K562 (cell line): ENCODE measurements around the gene EHD2.

Source experiments
- CHD1 ChIP-seq: fragments of 200-600 bp; sonication (generic); IDR thresholded peaks from one replicate; pipeline ENCODE4 v1.6.1; 2012; ENCODE audit warnings: mild to moderate bottlenecking, moderate library complexity, low read length, inconsistent platforms
- CTCF ChIP-seq, 3 experiments: IDR thresholded peaks in 2 of 3; conservative IDR thresholded peaks in 1 of 3; 2 replicates each; pipeline ENCODE4 v1.5.1; 2011 to 2012; ENCODE audit warnings: low read length in 3 of 3, mild to moderate bottlenecking in 3 of 3, control low read depth in 2 of 3, improper control_type of control experiment in 1 of 3, inconsistent platforms in 1 of 3, low read depth in 1 of 3, mixed read lengths in 1 of 3, moderate library complexity in 1 of 3; ENCODE audit not compliant: insufficient read depth in 2 of 3
- JUN ChIP-seq, 2 experiments: sonication (generic) in 1 of 2; formaldehyde crosslinking in 1 of 2; IDR thresholded peaks; 2 replicates each; pipeline versions ENCODE4 v1.6.1 to v1.8.0; 2012 to 2022; ENCODE audit warnings: borderline replicate concordance in 2 of 2, mild to moderate bottlenecking in 2 of 2, improper control_type of control experiment in 1 of 2, low read depth in 1 of 2, low read length in 1 of 2, missing genetic modification reagents in 1 of 2
- NCOA6 ChIP-seq: fragments of 450-650 bp; IDR thresholded peaks from 2 replicates; pipeline ENCODE4 v1.6.1; 2017; ENCODE audit warnings: mild to moderate bottlenecking
- POLR2AphosphoS5 ChIP-seq: IDR thresholded peaks from 2 replicates; pipeline ENCODE4 v1.6.1; 2011; ENCODE audit warnings: mild to moderate bottlenecking, low read depth, low read length, moderate library complexity; ENCODE audit not compliant: control insufficient read depth, insufficient read depth
- YY1 ChIP-seq, 3 experiments: IDR thresholded peaks; 2 replicates each; pipeline ENCODE4 v1.6.1; 2011; ENCODE audit warnings: low read length in 2 of 3, mild to moderate bottlenecking in 2 of 3, moderate library complexity in 2 of 3, borderline replicate concordance in 1 of 3, control low read depth in 1 of 3, low read depth in 1 of 3; ENCODE audit not compliant: insufficient read depth in 3 of 3, insufficient replicate concordance in 2 of 3, control insufficient read depth in 1 of 3, insufficient read length in 1 of 3; ENCODE audit errors: extremely low read depth in 1 of 3
- ZBTB2 ChIP-seq: fragments of 450-650 bp; IDR thresholded peaks from 2 replicates; pipeline ENCODE4 v1.6.1; 2016; ENCODE audit warnings: antibody characterized with exemption
- ZNF143 ChIP-seq: sonication (generic); formaldehyde crosslinking; IDR thresholded peaks from 2 replicates; pipeline ENCODE4 v1.9.0; 2022; ENCODE audit warnings: mild to moderate bottlenecking, missing genetic modification reagents
- TF ChIP-seq, protein P1 (sequence below): sonication (generic); formaldehyde crosslinking; IDR thresholded peaks from 2 replicates; pipeline ENCODE4 v1.9.0; 2022; ENCODE audit warnings: mild to moderate bottlenecking, missing genetic modification reagents
- TF ChIP-seq, protein P2 (sequence below): fragments of 450-650 bp; IDR thresholded peaks from 2 replicates; pipeline ENCODE4 v1.6.1; 2018; ENCODE audit not compliant: partially characterized antibody

DNA sequence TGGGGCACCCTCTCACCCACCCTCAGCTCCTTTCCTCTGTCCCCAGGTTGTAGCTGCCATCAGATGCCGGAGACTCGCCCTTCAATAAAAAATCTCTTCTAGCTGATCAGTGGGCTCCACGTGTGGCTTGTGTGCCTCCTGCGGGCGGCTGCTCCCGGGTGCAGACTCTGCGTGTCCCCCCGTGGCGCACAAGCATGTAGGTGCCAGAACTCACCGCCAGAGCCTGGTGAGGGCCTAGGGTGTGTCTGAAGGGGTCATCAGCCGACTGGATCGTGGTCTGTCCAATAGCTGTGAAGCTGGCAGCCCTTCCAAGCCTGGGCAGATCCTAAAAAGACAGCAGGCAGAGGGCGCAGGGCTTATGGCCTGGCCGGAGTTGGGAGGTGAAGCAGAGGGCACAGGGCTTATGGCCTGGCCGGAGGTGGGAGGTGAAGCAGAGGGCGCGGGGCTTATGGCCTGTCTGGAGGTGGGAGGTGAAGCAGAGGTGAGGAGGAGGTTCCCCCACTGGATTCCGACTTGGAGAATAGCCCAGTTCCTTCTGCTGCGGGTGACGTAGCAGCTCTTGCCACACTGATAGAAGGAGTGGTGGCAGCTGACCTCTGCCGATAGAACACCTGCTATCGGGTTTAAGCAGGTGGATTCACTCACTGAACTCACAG lies 43.9 kb downstream of the EHD2 start:
- TF ChIP-seq ZBTB2 (no peak), CTCF (IDR thresholded peaks at IDR 0.05 in 2 of 3, conservative IDR thresholded peaks at IDR 0.05 in 1 of 3; ENCODE audit: insufficient read depth in 2 of 3, low read depth in 1 of 3, low read length in 3 of 3) (no peak), ZNF143 (no peak), YY1 (IDR thresholded peaks at IDR 0.05; ENCODE audit: borderline replicate concordance in 1 of 3, control insufficient read depth in 1 of 3, extremely low read depth in 1 of 3, insufficient read depth in 3 of 3, insufficient read length in 1 of 3, insufficient replicate concordance in 2 of 3, low read depth in 1 of 3, low read length in 2 of 3) (no peak), NCOA6 (no peak), CHD1 (no peak), JUN (IDR thresholded peaks at IDR 0.05; ENCODE audit: borderline replicate concordance, low read depth, low read length) (no peak), JUN (CRISPR knock-in tag; IDR thresholded peaks at IDR 0.05; ENCODE audit: borderline replicate concordance) (no peak), POLR2AphosphoS5 (no peak)
- TF ChIP-seq, protein P1, sequence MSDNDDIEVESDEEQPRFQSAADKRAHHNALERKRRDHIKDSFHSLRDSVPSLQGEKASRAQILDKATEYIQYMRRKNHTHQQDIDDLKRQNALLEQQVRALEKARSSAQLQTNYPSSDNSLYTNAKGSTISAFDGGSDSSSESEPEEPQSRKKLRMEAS (CRISPR knock-in tag), result no peak
- TF ChIP-seq, protein P2, sequence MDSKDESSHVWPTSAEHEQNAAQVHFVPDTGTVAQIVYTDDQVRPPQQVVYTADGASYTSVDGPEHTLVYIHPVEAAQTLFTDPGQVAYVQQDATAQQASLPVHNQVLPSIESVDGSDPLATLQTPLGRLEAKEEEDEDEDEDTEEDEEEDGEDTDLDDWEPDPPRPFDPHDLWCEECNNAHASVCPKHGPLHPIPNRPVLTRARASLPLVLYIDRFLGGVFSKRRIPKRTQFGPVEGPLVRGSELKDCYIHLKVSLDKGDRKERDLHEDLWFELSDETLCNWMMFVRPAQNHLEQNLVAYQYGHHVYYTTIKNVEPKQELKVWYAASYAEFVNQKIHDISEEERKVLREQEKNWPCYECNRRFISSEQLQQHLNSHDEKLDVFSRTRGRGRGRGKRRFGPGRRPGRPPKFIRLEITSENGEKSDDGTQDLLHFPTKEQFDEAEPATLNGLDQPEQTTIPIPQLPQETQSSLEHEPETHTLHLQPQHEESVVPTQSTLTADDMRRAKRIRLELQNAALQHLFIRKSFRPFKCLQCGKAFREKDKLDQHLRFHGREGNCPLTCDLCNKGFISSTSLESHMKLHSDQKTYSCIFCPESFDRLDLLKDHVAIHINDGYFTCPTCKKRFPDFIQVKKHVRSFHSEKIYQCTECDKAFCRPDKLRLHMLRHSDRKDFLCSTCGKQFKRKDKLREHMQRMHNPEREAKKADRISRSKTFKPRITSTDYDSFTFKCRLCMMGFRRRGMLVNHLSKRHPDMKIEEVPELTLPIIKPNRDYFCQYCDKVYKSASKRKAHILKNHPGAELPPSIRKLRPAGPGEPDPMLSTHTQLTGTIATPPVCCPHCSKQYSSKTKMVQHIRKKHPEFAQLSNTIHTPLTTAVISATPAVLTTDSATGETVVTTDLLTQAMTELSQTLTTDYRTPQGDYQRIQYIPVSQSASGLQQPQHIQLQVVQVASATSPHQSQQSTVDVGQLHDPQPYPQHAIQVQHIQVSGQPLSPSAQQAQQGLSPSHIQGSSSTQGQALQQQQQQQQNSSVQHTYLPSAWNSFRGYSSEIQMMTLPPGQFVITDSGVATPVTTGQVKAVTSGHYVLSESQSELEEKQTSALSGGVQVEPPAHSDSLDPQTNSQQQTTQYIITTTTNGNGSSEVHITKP, result no peak
